ENCODE data around the gene LY6G6C. TPM values are rescaled to one million over a fixed set of nuclear protein-coding genes. Genes with fewer than 3 reads are reported as not detected.
A peak's percentile ranks its signal among the peaks of the same experiment; 100 is the strongest.

Gene LY6G6C
- total and polyA plus RNA-seq, 4 experiments from 2014 or later: not detected

GRCh38 chr6:31736768-31737314, 15.3 kb upstream of the LY6G6C start:
- ChIA-PET CTCF (ENCODE audit: partially characterized antibody) (interaction anchor here (1.2 to 17.2 kb wide), 7 partner anchors 36 to 96 kb away, joined by 4 to 173 read pairs (median 7); partner anchors contain the start of genes LSM2, LY6G5C and VWA7), POLR2A (ENCODE audit: partially characterized antibody) (interaction anchor here (0.5 to 8.9 kb wide), 21 partner anchors 9 to 1214 kb away, joined by 3 to 81 read pairs (median 6); partner anchors contain the start of genes ABHD16A, BAG6, C6orf47 and DDAH2)
- intact Hi-C loops (cut with micrococcal nuclease): loop anchor here (1.0 to 5.0 kb wide), 2 partner anchors 55 to 58 kb away; partner anchors contain the start of genes LY6G5C and VARS1
- H3K27me3 ChIP-seq (ENCODE audit: insufficient read depth, low read length): no peaks in the 10 kb centered on the region
- no peak for DNase-seq
- H3K27ac ChIP-seq (ENCODE audit: low read depth, low read length): peak overlapping the region; percentile 82
- Mint-ChIP-seq H3K27me3 (no peaks in the 10 kb centered on the region), H3K27ac (peak overlapping the region; percentile 94 to 97 (median 95)), H3K4me3 (peak overlapping the region; percentile 89 to 99 (median 98)), H3K4me1 (peaks cover 45 to 83% (median 67%) of the 10 kb centered on the region in 4 donors), H3K36me3 (peaks cover 18 to 52% of the 10 kb centered on the region in 2 donors), H3K9me3 (no peaks in the 10 kb centered on the region)
- peak overlapping the region; percentile 95 to 99 for H3K4me3 ChIP-seq (ENCODE audit: low read length in 2 of 2)
- peaks cover 62% of the 10 kb centered on the region for H3K4me1 ChIP-seq (ENCODE audit: insufficient read depth, low read length)
- no peaks in the 10 kb centered on the region for H3K9me3 ChIP-seq (ENCODE audit: control insufficient read depth in 1 of 2, low read length in 2 of 2)
- H3K36me3 ChIP-seq (ENCODE audit: insufficient read depth, low read length): peaks cover 21% of the 10 kb centered on the region

- peaks cover 64% of the 10 kb centered on the region for H3K4me1 ChIP-seq (ENCODE audit: insufficient read depth, low read length)
- POLR2A ChIA-PET (ENCODE audit: partially characterized antibody): interaction anchor here (0.5 to 8.9 kb wide), 19 partner anchors 9 to 1213 kb away, joined by 3 to 81 read pairs (median 6); partner anchors contain the start of genes ABHD16A, BAG6, C6orf47 and DDAH2
- H3K9me3 ChIP-seq (ENCODE audit: control insufficient read depth in 1 of 2, low read length in 2 of 2): no peaks in the 10 kb centered on the region
Observed at GRCh38 chr6:31736021-31736767, 14.6 kb upstream of the LY6G6C start, which contains the start of gene CLIC1. TSS of gene CLIC1 (minus strand) at chr6:31736530. CDS start at chr6:31736300, 230 bp downstream.

DNA sequence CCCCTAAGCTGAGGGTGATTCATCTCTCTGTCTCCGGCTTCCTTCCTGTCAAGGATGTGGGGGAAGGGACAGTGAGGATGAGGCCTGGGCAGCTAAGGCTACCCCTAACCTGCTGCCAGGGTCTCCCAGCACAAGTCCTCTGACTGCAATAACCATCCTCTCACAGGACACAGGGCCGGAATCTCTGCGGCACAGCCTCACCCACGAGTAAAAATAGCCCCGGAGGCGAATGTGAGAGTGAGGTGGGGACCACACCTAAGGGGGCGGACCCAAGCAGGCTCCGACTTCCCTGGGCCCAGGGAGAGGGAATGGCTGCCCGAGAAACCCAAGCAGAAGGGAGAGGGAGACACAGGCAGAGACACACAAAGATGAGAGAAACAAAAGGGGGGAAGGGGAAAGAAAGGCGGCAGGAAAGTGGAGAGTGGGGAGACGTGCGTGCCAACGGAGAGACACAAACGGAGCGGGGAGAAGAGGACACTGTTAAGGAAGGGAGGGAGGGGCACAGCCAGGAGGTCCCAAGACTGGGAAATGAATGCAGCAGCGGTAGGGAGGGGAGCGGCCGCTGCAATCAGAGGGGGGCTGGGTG, 13.4 kb upstream of the LY6G6C start:
- CTCF ChIA-PET (ENCODE audit: partially characterized antibody): interaction anchor here (1.4 to 17.2 kb wide), 4 partner anchors 38 to 96 kb away, joined by 5 to 173 read pairs (median 16); partner anchors contain the start of genes VARS1 and VWA7
- intact Hi-C loops (cut with micrococcal nuclease): loop anchor here (5.0 kb wide), 1 partner anchor 53 kb away; the partner anchor contains the start of gene LY6G5C
- H3K27ac ChIP-seq (ENCODE audit: low read depth, low read length): peak overlapping the region; percentile 82
- peaks cover 30 to 67% of the 10 kb centered on the region in 2 donors for H3K36me3 Mint-ChIP-seq
- H3K4me1 ChIP-seq (ENCODE audit: insufficient read depth, low read length): peaks cover 65% of the 10 kb centered on the region
- H3K9me3 ChIP-seq (ENCODE audit: control insufficient read depth in 1 of 2, low read length in 2 of 2): no peaks in the 10 kb centered on the region
- DNase-seq: peak; percentile 22 to 85 (median 33)
- peak overlapping the region; percentile 89 to 99 (median 98) for H3K4me3 Mint-ChIP-seq
- peaks cover 45 to 78% (median 65%) of the 10 kb centered on the region in 4 donors for H3K4me1 Mint-ChIP-seq
- H3K9me3 Mint-ChIP-seq: no peaks in the 10 kb centered on the region
- peaks cover 34% of the 10 kb centered on the region for H3K36me3 ChIP-seq (ENCODE audit: insufficient read depth, low read length)
- no peaks in the 10 kb centered on the region for H3K27me3 Mint-ChIP-seq
- H3K27ac Mint-ChIP-seq: peak overlapping the region; percentile 94 to 97 (median 95)
- no peaks in the 10 kb centered on the region for H3K27me3 ChIP-seq (ENCODE audit: insufficient read depth, low read length)
- peak overlapping the region; percentile 95 to 99 for H3K4me3 ChIP-seq (ENCODE audit: low read length in 2 of 2)
- POLR2A ChIA-PET (ENCODE audit: partially characterized antibody): interaction anchor here (0.7 to 8.9 kb wide), 12 partner anchors 7 to 193 kb away, joined by 3 to 81 read pairs (median 46); partner anchors contain the start of genes ABHD16A, BAG6, DDAH2 and DDX39B

More at GRCh38 chr6:31736021-31736767, 14.6 kb upstream of the LY6G6C start, which contains the start of gene CLIC1:
- peaks cover 27% of the 10 kb centered on the region for H3K36me3 ChIP-seq (ENCODE audit: insufficient read depth, low read length)
- Mint-ChIP-seq H3K27ac (peak within 1 kb of the TSS; percentile 94 to 97 (median 95)), H3K36me3 (peaks cover 21 to 56% of the 10 kb centered on the region in 2 donors), H3K4me1 (peaks cover 45 to 83% (median 66%) of the 10 kb centered on the region in 4 donors), H3K4me3 (peak within 1 kb of the TSS; percentile 89 to 99 (median 98)), H3K27me3 (no peaks in the 10 kb centered on the region), H3K9me3 (no peaks in the 10 kb centered on the region)
- CTCF ChIA-PET (ENCODE audit: partially characterized antibody): interaction anchor here (0.8 to 17.2 kb wide), 8 partner anchors 37 to 127 kb away, joined by 3 to 173 read pairs (median 7); partner anchors contain the start of genes LSM2, LY6G5C, NEU1 and VARS1
- peak; percentile 50 to 82 (median 52) for DNase-seq
- H3K27me3 ChIP-seq (ENCODE audit: insufficient read depth, low read length): no peaks in the 10 kb centered on the region
- peak within 1 kb of the TSS; percentile 95 to 99 for H3K4me3 ChIP-seq (ENCODE audit: low read length in 2 of 2)
- intact Hi-C loops (cut with micrococcal nuclease): loop anchor here (1.0 to 5.0 kb wide), 2 partner anchors 54 to 59 kb away; partner anchors contain the start of genes LY6G5C and VARS1
- peak within 1 kb of the TSS; percentile 82 for H3K27ac ChIP-seq (ENCODE audit: low read depth, low read length)

- H3K27me3 ChIP-seq (ENCODE audit: insufficient read depth, low read length): no peaks in the 10 kb centered on the region
- H3K4me3 ChIP-seq (ENCODE audit: low read length in 2 of 2): peak overlapping the region; percentile 95 to 99
- peaks cover 34% of the 10 kb centered on the region for H3K36me3 ChIP-seq (ENCODE audit: insufficient read depth, low read length)
- peaks cover 44 to 76% (median 63%) of the 10 kb centered on the region in 4 donors for H3K4me1 Mint-ChIP-seq
- no peaks in the 10 kb centered on the region for H3K9me3 ChIP-seq (ENCODE audit: control insufficient read depth in 1 of 2, low read length in 2 of 2)
- no peaks in the 10 kb centered on the region for H3K27me3 Mint-ChIP-seq
- H3K27ac ChIP-seq (ENCODE audit: low read depth, low read length): peak overlapping the region; percentile 82
- no peaks in the 10 kb centered on the region for H3K9me3 Mint-ChIP-seq
- H3K27ac Mint-ChIP-seq: peak overlapping the region; percentile 94 to 97 (median 95)
- H3K36me3 Mint-ChIP-seq: peaks cover 30 to 65% of the 10 kb centered on the region in 2 donors
- H3K4me3 Mint-ChIP-seq: peak overlapping the region; percentile 89 to 99 (median 98)
- intact Hi-C loops (cut with micrococcal nuclease): no loop called here
- no peak for DNase-seq
- peaks cover 61% of the 10 kb centered on the region for H3K4me1 ChIP-seq (ENCODE audit: insufficient read depth, low read length)
- ChIA-PET CTCF (ENCODE audit: partially characterized antibody) (interaction anchor here (1.2 to 17.2 kb wide), 4 partner anchors 39 to 188 kb away, joined by 3 to 173 read pairs (median 17); partner anchors contain the start of genes ATP6V1G2 and VWA7), POLR2A (ENCODE audit: partially characterized antibody) (interaction anchor here (0.7 to 8.9 kb wide), 11 partner anchors 7 to 193 kb away, joined by 3 to 81 read pairs (median 50); partner anchors contain the start of genes ABHD16A, BAG6, DDAH2 and DDX39B)
Observed at GRCh38 chr6:31734247-31734820, 12.8 kb upstream of the LY6G6C start.

GRCh38 chr6:31733734-31734133, 12.2 kb upstream of the LY6G6C start:
- POLR2A ChIA-PET (ENCODE audit: partially characterized antibody): interaction anchor here (0.9 to 8.9 kb wide), 5 partner anchors 80 to 102 kb away, joined by 3 to 81 read pairs (median 50); partner anchors contain the start of genes BAG6, HSPA1A, HSPA1B and HSPA1L

DNA sequence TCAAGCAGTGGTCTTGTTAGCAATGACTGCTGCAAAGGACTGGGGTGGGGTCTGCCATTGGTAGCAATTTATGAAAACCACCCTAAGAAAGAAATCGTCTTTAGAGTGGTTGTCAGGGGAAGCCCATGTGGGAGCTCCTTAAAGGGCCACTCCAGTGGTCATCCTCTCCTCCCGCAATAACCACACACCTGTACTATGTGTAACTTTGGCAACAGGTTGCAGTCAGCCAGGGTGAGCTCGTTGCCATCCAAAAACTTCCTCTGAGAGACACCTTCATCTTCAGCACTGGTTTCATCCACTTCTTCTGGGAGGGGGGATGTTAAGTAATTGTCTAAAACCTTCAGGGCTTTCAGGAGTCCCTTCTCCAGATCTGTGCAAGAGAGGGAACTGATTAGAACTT, 10.5 kb upstream of the LY6G6C start:
- H3K36me3 Mint-ChIP-seq: peaks cover 30 to 65% of the 10 kb centered on the region in 2 donors
- POLR2A ChIA-PET (ENCODE audit: partially characterized antibody): interaction anchor here (1.5 to 8.2 kb wide), 6 partner anchors 38 to 103 kb away, joined by 3 to 76 read pairs (median 8); partner anchors contain the start of genes HSPA1B and LSM2
- Histone ChIP-seq H3K27me3 (ENCODE audit: insufficient read depth, low read length) (no peaks in the 10 kb centered on the region), H3K4me1 (ENCODE audit: insufficient read depth, low read length) (peaks cover 60% of the 10 kb centered on the region), H3K36me3 (ENCODE audit: insufficient read depth, low read length) (peaks cover 34% of the 10 kb centered on the region), H3K9me3 (ENCODE audit: control insufficient read depth in 1 of 2, low read length in 2 of 2) (no peaks in the 10 kb centered on the region), H3K4me3 (ENCODE audit: low read length in 2 of 2) (no peak overlapping the region), H3K27ac (ENCODE audit: low read depth, low read length) (no peak overlapping the region)
- H3K9me3 Mint-ChIP-seq: no peaks in the 10 kb centered on the region
- H3K27ac Mint-ChIP-seq: peak overlapping the region in 4 of 7 donors; percentile 28 to 95 (median 76)
- no peaks in the 10 kb centered on the region for H3K27me3 Mint-ChIP-seq
- H3K4me1 Mint-ChIP-seq: peaks cover 30 to 75% (median 54%) of the 10 kb centered on the region in 4 donors
- intact Hi-C loops (cut with micrococcal nuclease): no loop called here
- H3K4me3 Mint-ChIP-seq: peak overlapping the region in 1 of 8 donors; percentile 35
- CTCF ChIA-PET (ENCODE audit: partially characterized antibody): interaction anchor here (1.1 to 17.2 kb wide), 7 partner anchors 15 to 133 kb away, joined by 3 to 173 read pairs (median 5); partner anchors contain the start of genes HSPA1A, HSPA1L, LSM2 and NEU1
- no peak for DNase-seq

More at GRCh38 chr6:31733734-31734133, 12.2 kb upstream of the LY6G6C start:
- no peaks in the 10 kb centered on the region for H3K27me3 Mint-ChIP-seq
- H3K27ac Mint-ChIP-seq: peak overlapping the region; percentile 94 to 97 (median 95)
- no peaks in the 10 kb centered on the region for H3K9me3 Mint-ChIP-seq
- no peaks in the 10 kb centered on the region for H3K27me3 ChIP-seq (ENCODE audit: insufficient read depth, low read length)
- peak overlapping the region; percentile 82 for H3K27ac ChIP-seq (ENCODE audit: low read depth, low read length)
- H3K36me3 ChIP-seq (ENCODE audit: insufficient read depth, low read length): peaks cover 34% of the 10 kb centered on the region
- peak overlapping the region in 1 of 2 donors; percentile 95 for H3K4me3 ChIP-seq (ENCODE audit: low read length in 2 of 2)
- H3K4me1 Mint-ChIP-seq: peaks cover 42 to 75% (median 62%) of the 10 kb centered on the region in 4 donors
- CTCF ChIA-PET (ENCODE audit: partially characterized antibody): interaction anchor here (1.2 to 17.2 kb wide), 7 partner anchors 39 to 188 kb away, joined by 3 to 173 read pairs (median 4); partner anchors contain the start of genes ATP6V1G2, HSPA1B, VARS1 and VWA7
- intact Hi-C loops (cut with micrococcal nuclease): no loop called here
- H3K4me3 Mint-ChIP-seq: peak overlapping the region in 7 of 8 donors; percentile 89 to 99 (median 98)
- H3K4me1 ChIP-seq (ENCODE audit: insufficient read depth, low read length): peaks cover 61% of the 10 kb centered on the region
- H3K9me3 ChIP-seq (ENCODE audit: control insufficient read depth in 1 of 2, low read length in 2 of 2): no peaks in the 10 kb centered on the region
- no peak for DNase-seq
- peaks cover 30 to 67% of the 10 kb centered on the region in 2 donors for H3K36me3 Mint-ChIP-seq
